Parietal lobe (tissue), 1 donor: Measurements from ENCODE around the gene FAM111A. TPM values are rescaled to one million over a fixed set of nuclear protein-coding genes. Genes with fewer than 3 reads are reported as not detected.

ENCODE experiments used
- total RNA-seq: library from RNA; depleted of rRNA; stranded (reverse); fragments of >200 nt; gene quantifications from one replicate; pipeline ENCODE4 v1.2.3, GENCODE V29; 2014

FAM111A gene
- total RNA-seq: 13.8 TPM

GRCh38 chr11:59142530-59143507, at the start of gene FAM111A:
FAM111A (plus strand) TSS chr11:59142856; CDS start chr11:59148873, 6,017 bp downstream.

GRCh38 chr11:59106363-59107336, 36.0 kb upstream of the FAM111A start, which contains the start of gene FAM111B:
FAM111B (plus strand) TSS chr11:59107237; CDS start chr11:59109626, 2,389 bp downstream.

GRCh38 chr11:59171508-59172322, 29.1 kb downstream of the FAM111A start, which contains the start of gene DTX4:
DTX4 (plus strand) TSS chr11:59172132; CDS start chr11:59172596, 464 bp downstream.

Other genes with a start within 250 kb of the FAM111A start
- gene GLYATL1, start 203.4 kb upstream of the FAM111A start, total RNA-seq: 0.94 TPM
- gene GLYATL1B, start 56.5 kb upstream of the FAM111A start, total RNA-seq: not detected
- gene FAM111B, start 35.6 kb upstream of the FAM111A start, total RNA-seq: 7.2 TPM
- gene DTX4, start 29.3 kb downstream of the FAM111A start, total RNA-seq: 96.4 TPM
- 1.6 TPM for gene MPEG1, start 70.1 kb downstream of the FAM111A start, total RNA-seq
- gene OR5AN1, start 216.0 kb downstream of the FAM111A start, total RNA-seq: not detected